Liver (tissue), 9 donors: ENCODE results near the gene EDAR. TPM values are rescaled to one million over a fixed set of nuclear protein-coding genes. Genes with fewer than 3 reads are reported as not detected.

Experiments
- DNase-seq: peaks from one replicate; pipeline ENCODE4 v3.0.0-alpha.2; 2017; ENCODE audit warnings: low spot score
- H3K27ac ChIP-seq, 2 donors: one replicate each; pipeline ENCODE4 v1.7.0; 2013; ENCODE audit warnings: inconsistent platforms in 2 of 2, low read length in 2 of 2, control low read depth in 1 of 2, low read depth in 1 of 2, mild to moderate bottlenecking in 1 of 2
- H3K27me3 ChIP-seq, 4 donors: one replicate each; pipeline versions ENCODE4 v1.6.1 to v1.7.0; 2013; ENCODE audit warnings: low read length in 3 of 4, inconsistent platforms in 1 of 4, mild to moderate bottlenecking in 1 of 4, moderate library complexity in 1 of 4; ENCODE audit not compliant: control insufficient read depth in 4 of 4, insufficient read depth in 4 of 4
- H3K36me3 ChIP-seq, 4 donors: one replicate each; pipeline versions ENCODE4 v1.6.1 to v1.7.0; 2013; ENCODE audit warnings: low read length in 3 of 4, mild to moderate bottlenecking in 3 of 4, low read depth in 1 of 4, moderate library complexity in 1 of 4; ENCODE audit not compliant: control insufficient read depth in 4 of 4, insufficient read depth in 3 of 4
- H3K4me1 ChIP-seq, 4 donors: one replicate each; pipeline versions ENCODE4 v1.6.1 to v1.7.0; 2013; ENCODE audit warnings: low read length in 3 of 4, mild to moderate bottlenecking in 3 of 4, moderate library complexity in 1 of 4; ENCODE audit not compliant: control insufficient read depth in 4 of 4, insufficient read depth in 4 of 4
- H3K4me3 ChIP-seq, 3 donors: one replicate each; pipeline versions ENCODE4 v1.6.1 to v1.7.0; 2013; ENCODE audit warnings: low read length in 3 of 3, control low read depth in 1 of 3, low read depth in 1 of 3, mild to moderate bottlenecking in 1 of 3
- H3K9ac ChIP-seq, 2 donors: one replicate each; pipeline ENCODE4 v1.7.0; 2013; ENCODE audit warnings: low read length in 2 of 2, mild to moderate bottlenecking in 2 of 2, moderate library complexity in 2 of 2, control low read depth in 1 of 2, low read depth in 1 of 2
- H3K9me3 ChIP-seq, 4 donors: one replicate each; pipeline versions ENCODE4 v1.6.1 to v1.7.0; 2013; ENCODE audit warnings: low read length in 3 of 4; ENCODE audit not compliant: control insufficient read depth in 4 of 4
- CTCF ChIP-seq: fragments of 150-350 bp; IDR thresholded peaks from 2 replicates; pipeline ENCODE4 v1.5.1; 2017; ENCODE audit warnings: improper control_type of control experiment, low read depth, low read length; ENCODE audit not compliant: missing input control
- EGR1 ChIP-seq, 2 donors: IDR thresholded peaks; 2 replicates each; pipeline ENCODE4 v1.6.1; 2016 to 2018; ENCODE audit warnings: antibody characterized with exemption in 2 of 2, low read depth in 2 of 2
- FOXA1 ChIP-seq: IDR thresholded peaks from 2 replicates; pipeline ENCODE4 v1.6.1; 2016; ENCODE audit warnings: antibody characterized with exemption
- FOXA2 ChIP-seq: IDR thresholded peaks from 2 replicates; pipeline ENCODE4 v1.6.1; 2016; ENCODE audit warnings: antibody characterized with exemption
- GABPA ChIP-seq, 2 donors: IDR thresholded peaks in 1 of 2; conservative IDR thresholded peaks in 1 of 2; 2 replicates each; pipeline ENCODE4 v1.6.1; 2016; ENCODE audit warnings: antibody characterized with exemption in 2 of 2, mild to moderate bottlenecking in 1 of 2, moderate library complexity in 1 of 2
- HNF4A ChIP-seq, 2 donors: conservative IDR thresholded peaks; 2 replicates each; pipeline ENCODE4 v1.6.1; 2016; ENCODE audit warnings: antibody characterized with exemption in 2 of 2, mild to moderate bottlenecking in 2 of 2
- HNF4G ChIP-seq: IDR thresholded peaks from 2 replicates; pipeline ENCODE4 v1.6.1; 2016; ENCODE audit warnings: antibody characterized with exemption
- JUND ChIP-seq, 2 donors: IDR thresholded peaks; 2 replicates each; pipeline ENCODE4 v1.6.1; 2016; ENCODE audit warnings: antibody characterized with exemption in 2 of 2
- NR2F2 ChIP-seq: IDR thresholded peaks from 2 replicates; pipeline ENCODE4 v1.6.1; 2016; ENCODE audit warnings: antibody characterized with exemption
- RAD21 ChIP-seq, 2 donors: IDR thresholded peaks; 2 replicates each; pipeline ENCODE4 v1.6.1; 2016; ENCODE audit warnings: antibody characterized with exemption in 2 of 2, mild to moderate bottlenecking in 2 of 2
- REST ChIP-seq: IDR thresholded peaks from 2 replicates; pipeline ENCODE4 v1.6.1; 2016; ENCODE audit warnings: antibody characterized with exemption, mild to moderate bottlenecking
- RXRA ChIP-seq, 2 donors: IDR thresholded peaks; 2 replicates each; pipeline ENCODE4 v1.6.1; 2017 to 2018; ENCODE audit warnings: antibody characterized with exemption in 2 of 2, mild to moderate bottlenecking in 1 of 2
- SP1 ChIP-seq: IDR thresholded peaks from 2 replicates; pipeline ENCODE4 v1.6.1; 2018; ENCODE audit warnings: antibody characterized with exemption, mild to moderate bottlenecking
- TAF1 ChIP-seq: conservative IDR thresholded peaks from 2 replicates; pipeline ENCODE4 v1.6.1; 2016; ENCODE audit warnings: antibody characterized with exemption, mild to moderate bottlenecking
- YY1 ChIP-seq: IDR thresholded peaks from 2 replicates; pipeline ENCODE4 v1.6.1; 2016; ENCODE audit warnings: antibody characterized with exemption, mild to moderate bottlenecking
- WGBS: extraction: QIAGEN DNeasy Blood & Tissue Kit; methylation state at CpG from one replicate; pipeline ENCODE4 v1.1.7; 2013; 5-methylcytosine and 5-hydroxymethylcytosine counted together
- polyA plus RNA-seq, 2 donors: library from polyadenylated mRNA; stranded (reverse) in 1 of 2; unstranded in 1 of 2; fragments of 200-250 nt in 1 of 2; fragments of >200 nt in 1 of 2; fragmentation: Nextera tagmentation in 1 of 2; extraction: Ambion mirVana in 1 of 2; gene quantifications; one replicate each; pipeline versions ENCODE4 v1.2.1 to v1.2.3, GENCODE V29; 2013 to 2015
- total RNA-seq, 2 donors: library from RNA; depleted of rRNA; stranded (reverse); fragments of >200 nt; gene quantifications; one replicate each; pipeline ENCODE4 v1.2.3, GENCODE V29; 2014
- TF ChIP-seq, protein P1 (sequence below): IDR thresholded peaks from 2 replicates; pipeline ENCODE4 v1.6.1; 2016; ENCODE audit warnings: antibody characterized with exemption
- TF ChIP-seq, protein P2 (sequence below): IDR thresholded peaks from 2 replicates; pipeline ENCODE4 v1.6.1; 2016; ENCODE audit warnings: antibody characterized with exemption
- TF ChIP-seq, protein P3 (sequence below): IDR thresholded peaks from 2 replicates; pipeline ENCODE4 v1.6.1; 2016; ENCODE audit warnings: antibody characterized with exemption
- donor health status: healthy.
- donor health status: healthy.
- donor health status: healthy.
- donor health status: healthy.
- donor health status: healthy.

Gene EDAR
- total and polyA plus RNA-seq, 4 donors: 0.09 to 0.50 (median 0.10) TPM

DNA sequence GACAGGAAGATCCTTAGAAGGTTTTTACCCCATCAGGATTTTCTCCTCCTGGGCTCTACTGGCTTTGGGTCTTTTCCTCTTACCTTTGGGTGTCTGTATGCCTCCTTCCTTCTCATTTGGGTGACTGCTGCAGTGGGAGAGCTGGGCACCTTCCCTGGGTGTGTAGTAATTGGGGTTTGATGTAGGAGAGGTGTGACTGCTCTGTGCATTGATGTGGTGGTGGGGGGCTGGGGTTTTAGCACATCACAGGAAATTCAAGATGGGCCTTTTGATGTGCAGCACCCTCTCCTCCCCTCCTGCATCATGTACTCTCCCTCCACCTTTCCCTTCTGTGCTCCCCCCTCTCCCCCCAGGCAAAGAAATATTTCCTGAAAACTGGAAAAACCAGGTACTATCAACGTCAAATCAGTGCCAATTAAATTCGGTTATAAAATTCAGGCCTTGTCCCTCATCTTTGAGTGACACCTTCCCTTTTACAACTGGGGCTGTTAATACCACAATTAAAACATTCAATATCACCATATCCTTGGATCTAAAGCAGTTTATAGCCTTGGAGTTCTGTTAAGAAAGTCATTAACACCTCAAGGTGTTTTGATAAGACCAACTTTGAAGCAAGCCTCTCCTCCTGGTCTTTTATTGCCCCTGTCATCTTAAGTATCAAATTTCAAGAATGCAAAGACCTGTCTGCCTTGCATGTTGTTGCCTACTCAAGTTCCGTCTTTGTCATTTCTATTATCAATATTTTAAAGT is 23.3 kb downstream of the EDAR start:
- 64% methylated on average over 3 of the region's 3 CpGs for WGBS
- TF ChIP-seq RXRA (IDR thresholded peaks at IDR 0.05) (no peak), REST (no peak), NR2F2 (no peak), HNF4A (conservative IDR thresholded peaks at IDR 0.05) (no peak), FOXA2 (no peak), GABPA (IDR thresholded peaks at IDR 0.05 in 1 of 2, conservative IDR thresholded peaks at IDR 0.05 in 1 of 2) (no peak), HNF4G (no peak), SP1 (no peak), EGR1 (IDR thresholded peaks at IDR 0.05; ENCODE audit: low read depth in 2 of 2) (no peak)
- TF ChIP-seq, protein P1, sequence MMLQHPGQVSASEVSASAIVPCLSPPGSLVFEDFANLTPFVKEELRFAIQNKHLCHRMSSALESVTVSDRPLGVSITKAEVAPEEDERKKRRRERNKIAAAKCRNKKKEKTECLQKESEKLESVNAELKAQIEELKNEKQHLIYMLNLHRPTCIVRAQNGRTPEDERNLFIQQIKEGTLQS: no peak
- TF ChIP-seq, protein P2, sequence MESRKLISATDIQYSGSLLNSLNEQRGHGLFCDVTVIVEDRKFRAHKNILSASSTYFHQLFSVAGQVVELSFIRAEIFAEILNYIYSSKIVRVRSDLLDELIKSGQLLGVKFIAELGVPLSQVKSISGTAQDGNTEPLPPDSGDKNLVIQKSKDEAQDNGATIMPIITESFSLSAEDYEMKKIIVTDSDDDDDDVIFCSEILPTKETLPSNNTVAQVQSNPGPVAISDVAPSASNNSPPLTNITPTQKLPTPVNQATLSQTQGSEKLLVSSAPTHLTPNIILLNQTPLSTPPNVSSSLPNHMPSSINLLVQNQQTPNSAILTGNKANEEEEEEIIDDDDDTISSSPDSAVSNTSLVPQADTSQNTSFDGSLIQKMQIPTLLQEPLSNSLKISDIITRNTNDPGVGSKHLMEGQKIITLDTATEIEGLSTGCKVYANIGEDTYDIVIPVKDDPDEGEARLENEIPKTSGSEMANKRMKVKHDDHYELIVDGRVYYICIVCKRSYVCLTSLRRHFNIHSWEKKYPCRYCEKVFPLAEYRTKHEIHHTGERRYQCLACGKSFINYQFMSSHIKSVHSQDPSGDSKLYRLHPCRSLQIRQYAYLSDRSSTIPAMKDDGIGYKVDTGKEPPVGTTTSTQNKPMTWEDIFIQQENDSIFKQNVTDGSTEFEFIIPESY: no peak
- TF ChIP-seq, protein P3, sequence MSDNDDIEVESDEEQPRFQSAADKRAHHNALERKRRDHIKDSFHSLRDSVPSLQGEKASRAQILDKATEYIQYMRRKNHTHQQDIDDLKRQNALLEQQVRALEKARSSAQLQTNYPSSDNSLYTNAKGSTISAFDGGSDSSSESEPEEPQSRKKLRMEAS: no peak
- H3K9me3 ChIP-seq: no peaks in the 10 kb centered on the region
- H3K9ac ChIP-seq: no peak overlapping the region
- H3K36me3 ChIP-seq: no peaks in the 10 kb centered on the region
- peaks cover 0 to 3% (median 0%) of the 10 kb centered on the region in 4 donors for H3K4me1 ChIP-seq
- no peaks in the 10 kb centered on the region for H3K27me3 ChIP-seq
- DNase-seq: no peak
- H3K27ac ChIP-seq: no peak overlapping the region
- H3K4me3 ChIP-seq: no peak overlapping the region

DNA sequence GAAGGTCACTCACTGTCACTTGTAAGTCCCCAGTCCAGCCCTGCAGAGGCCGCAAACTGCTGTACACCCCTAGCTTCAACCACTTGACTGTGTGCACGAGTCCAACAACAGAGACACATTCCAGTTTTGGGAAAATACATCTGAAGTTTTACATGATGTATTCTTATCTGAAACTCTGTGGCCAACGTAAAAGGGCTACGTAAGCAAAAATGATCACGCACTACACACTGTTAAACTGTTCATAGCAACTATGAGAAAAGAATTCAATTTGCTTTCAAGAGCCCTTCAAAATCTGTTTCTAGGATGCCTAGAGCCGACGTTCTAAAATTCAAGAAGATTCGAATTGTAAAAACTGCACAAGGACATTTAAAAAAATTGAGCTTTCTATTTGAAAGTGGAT is 26.0 kb downstream of the EDAR start:
- WGBS: 94% methylated on average over 8 of the region's 8 CpGs

More for the DNA sequence above, 26.0 kb downstream of the EDAR start:
- H3K4me1 ChIP-seq: no peaks in the 10 kb centered on the region
- H3K9me3 ChIP-seq: no peaks in the 10 kb centered on the region
- no peak overlapping the region for H3K4me3 ChIP-seq
- no peak overlapping the region for H3K27ac ChIP-seq
- TF ChIP-seq RAD21 (IDR thresholded peaks at IDR 0.05) (no peak), FOXA1 (no peak), HNF4G (no peak), SP1 (no peak), EGR1 (IDR thresholded peaks at IDR 0.05; ENCODE audit: low read depth in 2 of 2) (no peak), GABPA (IDR thresholded peaks at IDR 0.05 in 1 of 2, conservative IDR thresholded peaks at IDR 0.05 in 1 of 2) (no peak), HNF4A (conservative IDR thresholded peaks at IDR 0.05) (no peak), CTCF (no peak), RXRA (IDR thresholded peaks at IDR 0.05) (no peak), NR2F2 (no peak), JUND (IDR thresholded peaks at IDR 0.05) (no peak), TAF1 (no peak), YY1 (no peak), FOXA2 (no peak)
- TF ChIP-seq, protein P3: no peak
- TF ChIP-seq, protein P2: no peak
- TF ChIP-seq, protein P1: no peak
- no peak overlapping the region for H3K9ac ChIP-seq
- DNase-seq: no peak
- no peaks in the 10 kb centered on the region for H3K36me3 ChIP-seq
- H3K27me3 ChIP-seq: no peaks in the 10 kb centered on the region
